Measurements from ENCODE around the gene C3orf18. TPM values are rescaled to one million over a fixed set of nuclear protein-coding genes. Genes with fewer than 3 reads are reported as not detected.

C3orf18 gene
- total RNA-seq, 1 donor from 2014 or later: 7.2 TPM

DNA sequence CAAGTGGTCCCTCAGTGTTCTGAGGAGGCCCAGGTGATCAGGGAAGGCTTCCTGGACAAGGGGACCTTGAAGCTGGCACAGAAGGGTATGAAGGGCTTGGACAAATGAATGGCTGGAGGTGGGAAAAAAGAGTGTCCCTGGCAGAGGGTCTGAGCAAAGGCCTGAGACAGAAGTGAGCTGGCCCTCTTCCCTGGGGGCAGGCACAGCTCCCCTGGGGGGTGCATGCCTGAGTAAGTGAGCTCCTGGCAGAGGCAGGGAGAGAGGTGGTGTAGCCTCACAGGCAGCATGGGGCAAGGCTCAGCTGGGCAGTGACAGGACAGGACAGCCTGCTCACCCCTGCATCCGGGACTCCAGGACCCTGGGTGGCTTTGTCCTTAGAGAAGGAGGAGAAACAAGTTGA lies 58.7 kb downstream of the C3orf18 start:
- H3K27ac ChIP-seq (ENCODE audit: low read depth, low read length): no peak overlapping the region
- H3K4me1 Mint-ChIP-seq (ENCODE audit: low read depth, unreplicated experiment): no peaks in the 10 kb centered on the region
- DNase-seq (ENCODE audit: low read depth): no peak
- H3K9me3 ChIP-seq (ENCODE audit: insufficient read depth, low read depth, low read length): no peaks in the 10 kb centered on the region
- H2AFZ ChIP-seq (ENCODE audit: low read depth, low read length): no peak overlapping the region
- H3K79me2 ChIP-seq (ENCODE audit: insufficient read depth, low read length): no peaks in the 10 kb centered on the region
- no peaks in the 10 kb centered on the region for H4K20me1 ChIP-seq (ENCODE audit: insufficient read depth, low read length)
- TF ChIP-seq, protein P1, sequence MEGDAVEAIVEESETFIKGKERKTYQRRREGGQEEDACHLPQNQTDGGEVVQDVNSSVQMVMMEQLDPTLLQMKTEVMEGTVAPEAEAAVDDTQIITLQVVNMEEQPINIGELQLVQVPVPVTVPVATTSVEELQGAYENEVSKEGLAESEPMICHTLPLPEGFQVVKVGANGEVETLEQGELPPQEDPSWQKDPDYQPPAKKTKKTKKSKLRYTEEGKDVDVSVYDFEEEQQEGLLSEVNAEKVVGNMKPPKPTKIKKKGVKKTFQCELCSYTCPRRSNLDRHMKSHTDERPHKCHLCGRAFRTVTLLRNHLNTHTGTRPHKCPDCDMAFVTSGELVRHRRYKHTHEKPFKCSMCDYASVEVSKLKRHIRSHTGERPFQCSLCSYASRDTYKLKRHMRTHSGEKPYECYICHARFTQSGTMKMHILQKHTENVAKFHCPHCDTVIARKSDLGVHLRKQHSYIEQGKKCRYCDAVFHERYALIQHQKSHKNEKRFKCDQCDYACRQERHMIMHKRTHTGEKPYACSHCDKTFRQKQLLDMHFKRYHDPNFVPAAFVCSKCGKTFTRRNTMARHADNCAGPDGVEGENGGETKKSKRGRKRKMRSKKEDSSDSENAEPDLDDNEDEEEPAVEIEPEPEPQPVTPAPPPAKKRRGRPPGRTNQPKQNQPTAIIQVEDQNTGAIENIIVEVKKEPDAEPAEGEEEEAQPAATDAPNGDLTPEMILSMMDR (IDR thresholded peaks at IDR 0.05; ENCODE audit: insufficient read depth, low read depth, low read length): no peak
- TF ChIP-seq EZH2 (IDR thresholded peaks at IDR 0.05; ENCODE audit: insufficient read depth, low read length): no peak
- peaks cover 26% of the 10 kb centered on the region for H3K27me3 ChIP-seq (ENCODE audit: insufficient read depth, low read length)
- no peak for FAIRE-seq
- H3K36me3 Mint-ChIP-seq (ENCODE audit: low read depth, unreplicated experiment): no peaks in the 10 kb centered on the region
- no peak overlapping the region for H3K27ac Mint-ChIP-seq (ENCODE audit: unreplicated experiment)
- no peak overlapping the region for H3K9ac ChIP-seq (ENCODE audit: low read length)
- H3K4me3 ChIP-seq (ENCODE audit: insufficient read depth, low read depth, low read length): no peak overlapping the region
- no peaks in the 10 kb centered on the region for H3K36me3 ChIP-seq (ENCODE audit: insufficient read depth, low read length)
- H3K4me2 ChIP-seq (ENCODE audit: low read length): no peak overlapping the region
- peaks cover 3% of the 10 kb centered on the region for H3K9me3 Mint-ChIP-seq (ENCODE audit: unreplicated experiment)
- no peaks in the 10 kb centered on the region for H3K4me1 ChIP-seq (ENCODE audit: insufficient read depth, low read length)
- H3K4me3 Mint-ChIP-seq (ENCODE audit: unreplicated experiment): no peak overlapping the region
- peaks cover 76% of the 10 kb centered on the region for H3K27me3 Mint-ChIP-seq (ENCODE audit: low read depth, unreplicated experiment)

Other genes starting within 250 kb of the C3orf18 start
- 42.9 and 45.8 TPM in 2 replicates for gene HYAL2, start 245.0 kb downstream of the C3orf18 start, total RNA-seq
- 39.5 and 41.4 TPM in 2 replicates for gene TUSC2, start 239.5 kb downstream of the C3orf18 start, total RNA-seq
- gene RASSF1, start 226.9 kb downstream of the C3orf18 start, total RNA-seq: 19.5 and 26.5 TPM in 2 replicates
- gene ZMYND10, start 222.0 kb downstream of the C3orf18 start, total RNA-seq: 0.39 and 0.55 TPM in 2 replicates
- gene NPRL2, start 217.0 kb downstream of the C3orf18 start, total RNA-seq: 15.7 and 20.3 TPM in 2 replicates
- gene CYB561D2, start 216.9 kb downstream of the C3orf18 start, total RNA-seq: 18.9 and 19.4 TPM in 2 replicates
- 48.7 and 49.8 TPM in 2 replicates for gene TMEM115, start 208.2 kb downstream of the C3orf18 start, total RNA-seq
- gene CACNA2D2, start 64.1 kb downstream of the C3orf18 start, total RNA-seq: 0.31 and 1.00 TPM in 2 replicates
- 13.6 and 15.7 TPM in 2 replicates for gene HEMK1, start 1.8 kb upstream of the C3orf18 start, total RNA-seq
- gene CISH, start 44.0 kb upstream of the C3orf18 start, total RNA-seq: 0.75 and 1.2 TPM in 2 replicates
- gene MAPKAPK3, start 49.4 kb upstream of the C3orf18 start, total RNA-seq: 21.1 and 23.4 TPM in 2 replicates
- 3.1 and 3.3 TPM in 2 replicates for gene DOCK3, start 107.2 kb upstream of the C3orf18 start, total RNA-seq